ENCODE measurements around the gene IQCF2.

DNA sequence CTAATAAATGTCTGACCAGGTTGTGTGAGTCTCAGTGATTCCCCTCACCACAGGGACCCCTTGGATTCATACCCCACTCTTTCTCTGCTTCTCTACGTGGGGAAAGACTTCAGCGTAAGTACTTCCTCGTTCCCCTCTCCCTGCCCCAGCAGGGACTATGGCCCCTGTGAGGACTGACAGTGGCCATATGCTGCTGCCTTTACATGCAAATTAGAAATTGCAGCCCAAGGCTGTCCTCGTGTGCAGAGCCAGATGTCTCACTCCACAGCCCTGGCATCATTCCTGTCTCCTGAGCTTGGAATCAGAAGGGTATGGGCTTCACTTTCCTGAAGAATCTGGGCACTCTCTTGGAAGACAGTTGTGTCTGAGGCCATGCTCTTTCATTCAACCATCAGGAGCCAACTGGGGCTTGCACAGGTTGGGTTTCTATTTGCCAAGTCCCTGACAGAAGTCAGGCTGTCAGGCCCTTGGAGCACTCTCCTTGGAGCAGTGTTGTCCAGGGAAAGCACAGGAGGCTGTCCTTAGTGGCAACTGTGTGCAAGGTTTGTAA lies 30.5 kb upstream of the IQCF2 start:
- TF ChIP-seq, protein P1, sequence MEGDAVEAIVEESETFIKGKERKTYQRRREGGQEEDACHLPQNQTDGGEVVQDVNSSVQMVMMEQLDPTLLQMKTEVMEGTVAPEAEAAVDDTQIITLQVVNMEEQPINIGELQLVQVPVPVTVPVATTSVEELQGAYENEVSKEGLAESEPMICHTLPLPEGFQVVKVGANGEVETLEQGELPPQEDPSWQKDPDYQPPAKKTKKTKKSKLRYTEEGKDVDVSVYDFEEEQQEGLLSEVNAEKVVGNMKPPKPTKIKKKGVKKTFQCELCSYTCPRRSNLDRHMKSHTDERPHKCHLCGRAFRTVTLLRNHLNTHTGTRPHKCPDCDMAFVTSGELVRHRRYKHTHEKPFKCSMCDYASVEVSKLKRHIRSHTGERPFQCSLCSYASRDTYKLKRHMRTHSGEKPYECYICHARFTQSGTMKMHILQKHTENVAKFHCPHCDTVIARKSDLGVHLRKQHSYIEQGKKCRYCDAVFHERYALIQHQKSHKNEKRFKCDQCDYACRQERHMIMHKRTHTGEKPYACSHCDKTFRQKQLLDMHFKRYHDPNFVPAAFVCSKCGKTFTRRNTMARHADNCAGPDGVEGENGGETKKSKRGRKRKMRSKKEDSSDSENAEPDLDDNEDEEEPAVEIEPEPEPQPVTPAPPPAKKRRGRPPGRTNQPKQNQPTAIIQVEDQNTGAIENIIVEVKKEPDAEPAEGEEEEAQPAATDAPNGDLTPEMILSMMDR (IDR thresholded peaks at IDR 0.05): no peak
- no peak for TF ChIP-seq ZFX (IDR thresholded peaks at IDR 0.05; ENCODE audit: borderline replicate concordance)

Data from 22Rv1 (cell line).